Dermis lymphatic vessel endothelial cell (primary cell): ENCODE results near the gene POFUT2. TPM values are rescaled to one million over a fixed set of nuclear protein-coding genes. Genes with fewer than 3 reads are reported as not detected.

Source experiments
- total RNA-seq: library from RNA; depleted of rRNA; stranded (reverse); fragments of >200 nt; gene quantifications from 2 replicates; pipeline ENCODE4 v1.2.1, GENCODE V29; 2014

Gene POFUT2
- 14.8 and 20.3 TPM in 2 replicates for total RNA-seq

GRCh38 chr21:45287438-45288391 lies at the start of gene POFUT2:
POFUT2 (minus strand) TSS chr21:45287895; CDS start chr21:45287871, 24 bp downstream.

Other genes with a start within 250 kb of the POFUT2 start
- gene ADARB1, start 213.3 kb downstream of the POFUT2 start, total RNA-seq, result 20.2 and 21.2 TPM in 2 replicates
- 161 and 278 TPM in 2 replicates for gene COL18A1, start 117.3 kb upstream of the POFUT2 start, total RNA-seq